Activated naive CD4-positive, alpha-beta T cell treated with anti-CD3 and anti-CD28 coated beads, Interleukin-2, amount 10 ng/mL, durations not matched to agents 7 days and 5 days (primary cell): ENCODE results near the gene TGM6.

Experiments
- CTCF ChIA-PET: fragments of 350-600 bp; sonication (Branson Sonifier 250); formaldehyde crosslinking; loops from one replicate; lab custom pipeline; 2021; ENCODE audit warnings: antibody characterized with exemption; lab: Charles Lee
- DNase-seq: peaks from one replicate; pipeline ENCODE4 v3.0.0-alpha.2; 2020
- H3K27ac Mint-ChIP-seq: one replicate; pipeline ENCODE4 v1.8.0; 2021; ENCODE audit warnings: mild to moderate bottlenecking, moderate library complexity, mixed read lengths
- H3K27me3 Mint-ChIP-seq: one replicate; pipeline ENCODE4 v1.8.0; 2021; ENCODE audit warnings: mild to moderate bottlenecking, mixed read lengths
- H3K36me3 Mint-ChIP-seq: one replicate; pipeline ENCODE4 v1.8.0; 2021; ENCODE audit warnings: mixed read lengths
- H3K4me1 Mint-ChIP-seq: one replicate; pipeline ENCODE4 v1.8.0; 2021; ENCODE audit warnings: mixed read lengths
- H3K4me3 Mint-ChIP-seq: one replicate; pipeline ENCODE4 v1.8.0; 2021; ENCODE audit warnings: mild to moderate bottlenecking, moderate library complexity, mixed read lengths
- H3K9me3 Mint-ChIP-seq: one replicate; pipeline ENCODE4 v1.8.0; 2021; ENCODE audit warnings: mixed read lengths

The TGM6 gene

GRCh38 chr20:2348336-2348735 lies 32.4 kb upstream of the TGM6 start:
- no peak for DNase-seq
- Mint-ChIP-seq H3K4me1 (peaks cover 7% of the 10 kb centered on the region), H3K36me3 (no peaks in the 10 kb centered on the region), H3K4me3 (no peak overlapping the region), H3K9me3 (peaks cover 3% of the 10 kb centered on the region), H3K27ac (no peak overlapping the region), H3K27me3 (peaks cover 26% of the 10 kb centered on the region)
- CTCF ChIA-PET: interaction anchor here (1.1 kb wide), 1 partner anchor 18 kb away, joined by 3 read pairs; no protein-coding TSS in a partner anchor

- CTCF ChIA-PET: interaction anchor here (1.1 to 1.3 kb wide), 3 partner anchors 30 to 111 kb away, joined by 3 read pairs; no protein-coding TSS in a partner anchor
- Mint-ChIP-seq H3K27ac (no peak overlapping the region), H3K9me3 (peaks cover 3% of the 10 kb centered on the region), H3K27me3 (peaks cover 32% of the 10 kb centered on the region), H3K4me3 (no peak overlapping the region), H3K4me1 (peaks cover 7% of the 10 kb centered on the region), H3K36me3 (no peaks in the 10 kb centered on the region)
- DNase-seq: no peak
Measured at GRCh38 chr20:2349801-2350200, 30.9 kb upstream of the TGM6 start.

DNA sequence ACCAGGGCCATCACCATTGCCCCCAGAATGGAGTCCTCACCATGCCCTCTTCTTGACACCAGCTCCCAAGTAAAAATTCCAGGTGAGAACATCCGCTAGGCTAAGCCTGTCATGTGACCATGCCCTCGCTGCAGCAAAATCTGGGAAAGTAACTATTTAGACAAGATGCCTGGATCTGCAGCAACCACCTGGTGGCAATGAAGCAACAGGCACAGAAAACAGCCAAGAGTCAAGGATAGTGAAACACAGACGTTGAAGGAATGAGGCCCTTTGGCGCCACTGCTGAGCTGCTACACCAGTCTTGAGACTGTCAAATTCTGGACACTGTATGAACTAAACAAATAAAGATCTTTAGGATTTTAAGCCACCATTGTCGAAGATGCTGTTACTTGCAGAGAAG lies 30.1 kb upstream of the TGM6 start:
- Mint-ChIP-seq H3K36me3 (no peaks in the 10 kb centered on the region), H3K9me3 (peaks cover 3% of the 10 kb centered on the region), H3K27ac (no peak overlapping the region), H3K27me3 (peaks cover 37% of the 10 kb centered on the region), H3K4me1 (peaks cover 7% of the 10 kb centered on the region), H3K4me3 (no peak overlapping the region)
- DNase-seq: no peak
- CTCF ChIA-PET: interaction anchor here (1.0 to 1.3 kb wide), 4 partner anchors 29 to 110 kb away, joined by 3 to 5 read pairs (median 3); no protein-coding TSS in a partner anchor

GRCh38 chr20:2353231-2353630 lies 27.5 kb upstream of the TGM6 start:
- H3K27ac Mint-ChIP-seq: no peak overlapping the region
- H3K27me3 Mint-ChIP-seq: peaks cover 37% of the 10 kb centered on the region
- no peaks in the 10 kb centered on the region for H3K9me3 Mint-ChIP-seq
- no peak for DNase-seq
- no peak overlapping the region for H3K4me3 Mint-ChIP-seq
- CTCF ChIA-PET: interaction anchor here (0.7 kb wide), 1 partner anchor 924 kb away, joined by 3 read pairs; no protein-coding TSS in a partner anchor
- no peaks in the 10 kb centered on the region for H3K36me3 Mint-ChIP-seq
- peaks cover 7% of the 10 kb centered on the region for H3K4me1 Mint-ChIP-seq

DNA sequence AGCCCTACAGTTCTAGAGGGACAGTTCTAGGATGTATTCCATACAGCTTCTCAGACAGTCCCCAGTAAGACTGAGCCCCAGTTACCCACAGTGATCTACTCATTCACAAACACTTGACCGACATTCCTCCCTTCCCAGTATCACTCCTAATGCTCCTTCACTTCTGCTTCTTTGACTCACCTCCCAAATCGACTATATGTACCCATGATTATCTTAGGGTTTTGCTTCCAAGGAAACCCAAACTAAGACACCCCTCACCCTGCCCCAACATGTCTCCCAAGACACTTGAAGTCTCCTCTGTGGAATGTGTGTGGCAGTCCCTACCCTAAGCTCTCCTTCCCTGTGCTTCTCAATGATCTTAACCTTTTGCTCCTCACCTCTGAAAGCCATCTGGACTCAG lies 23.6 kb upstream of the TGM6 start:
- Mint-ChIP-seq H3K4me3 (no peak overlapping the region), H3K4me1 (peaks cover 3% of the 10 kb centered on the region), H3K27me3 (peaks cover 40% of the 10 kb centered on the region), H3K27ac (no peak overlapping the region), H3K9me3 (peaks cover 4% of the 10 kb centered on the region), H3K36me3 (no peaks in the 10 kb centered on the region)
- CTCF ChIA-PET: no interaction called here
- DNase-seq: no peak

GRCh38 chr20:2358006-2358405 lies 22.7 kb upstream of the TGM6 start:
- Mint-ChIP-seq H3K4me3 (no peak overlapping the region), H3K27ac (no peak overlapping the region), H3K36me3 (no peaks in the 10 kb centered on the region), H3K27me3 (peaks cover 45% of the 10 kb centered on the region), H3K9me3 (peaks cover 4% of the 10 kb centered on the region), H3K4me1 (no peaks in the 10 kb centered on the region)
- CTCF ChIA-PET: no interaction called here
- no peak for DNase-seq

DNA sequence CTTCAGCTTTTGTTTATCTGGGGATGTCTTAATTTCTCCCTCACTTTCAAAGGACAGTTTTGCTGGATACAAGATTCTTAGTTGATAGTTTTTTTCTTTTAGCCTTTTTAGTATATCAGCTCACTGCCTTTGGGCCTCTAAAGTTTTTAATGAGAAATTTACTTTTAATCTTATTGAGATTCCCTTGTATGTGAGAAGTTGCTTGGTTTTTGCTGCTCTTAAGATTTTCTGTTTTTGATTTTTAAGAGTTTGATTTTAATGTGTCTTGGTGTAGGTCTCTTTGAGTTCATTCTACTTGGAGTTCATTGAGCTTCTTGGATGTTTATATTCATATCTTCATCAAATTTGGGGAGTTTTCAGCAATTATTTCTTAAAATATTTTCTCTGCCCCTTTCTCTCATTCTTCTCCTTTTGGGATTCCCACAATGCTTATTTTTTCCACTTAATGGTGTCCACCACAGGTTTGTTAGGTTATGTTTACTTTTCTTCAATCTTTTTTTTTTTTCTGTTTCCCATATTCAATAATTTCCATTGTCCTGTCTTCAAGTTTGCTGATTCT lies 19.6 kb upstream of the TGM6 start:
- Mint-ChIP-seq H3K27me3 (peaks cover 47% of the 10 kb centered on the region), H3K4me3 (no peak overlapping the region), H3K27ac (no peak overlapping the region), H3K36me3 (no peaks in the 10 kb centered on the region), H3K4me1 (no peaks in the 10 kb centered on the region), H3K9me3 (peaks cover 4% of the 10 kb centered on the region)
- DNase-seq: no peak
- CTCF ChIA-PET: no interaction called here

DNA sequence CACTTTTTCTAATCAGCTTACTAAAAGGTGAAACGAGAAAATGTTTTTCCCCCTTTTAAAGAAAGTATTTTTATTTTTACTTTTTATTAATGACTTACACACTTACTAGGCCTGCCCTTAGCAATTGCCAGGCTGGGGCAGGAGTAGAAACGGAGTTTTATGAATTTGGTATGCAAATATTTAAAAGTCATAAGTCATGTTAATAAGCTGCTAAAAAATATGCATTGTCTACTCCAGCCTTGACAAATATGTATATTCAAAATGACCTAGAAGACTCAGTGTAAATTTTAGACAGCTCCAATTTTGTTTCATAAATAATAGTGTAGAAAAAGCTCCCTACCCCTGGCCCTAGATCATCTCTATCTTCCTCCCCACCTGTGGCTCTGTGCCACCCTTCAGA lies 17.5 kb upstream of the TGM6 start:
- CTCF ChIA-PET: no interaction called here
- peaks cover 43% of the 10 kb centered on the region for H3K27me3 Mint-ChIP-seq
- no peak overlapping the region for H3K4me3 Mint-ChIP-seq
- no peaks in the 10 kb centered on the region for H3K36me3 Mint-ChIP-seq
- DNase-seq: no peak
- H3K27ac Mint-ChIP-seq: no peak overlapping the region
- no peaks in the 10 kb centered on the region for H3K4me1 Mint-ChIP-seq
- peaks cover 4% of the 10 kb centered on the region for H3K9me3 Mint-ChIP-seq

DNA sequence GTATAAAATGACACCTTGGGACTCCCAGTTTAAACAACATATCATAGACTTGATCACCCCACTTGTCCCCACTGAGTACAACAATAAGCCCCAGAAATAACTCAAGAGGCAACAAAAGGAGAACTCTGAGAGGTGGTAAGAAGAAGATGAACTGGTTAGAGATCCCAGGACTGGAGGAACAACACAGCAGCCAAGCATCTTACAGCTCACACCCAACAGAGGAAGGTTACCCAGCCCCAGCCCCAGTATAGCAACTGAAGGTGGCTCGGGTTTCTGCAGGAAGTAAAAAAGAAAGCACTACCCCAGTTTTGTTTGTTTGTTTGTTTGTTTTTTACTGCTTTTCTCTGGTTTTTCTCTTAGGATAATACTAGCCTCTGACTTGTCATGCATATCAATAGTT lies 17.1 kb upstream of the TGM6 start:
- Mint-ChIP-seq H3K4me1 (no peaks in the 10 kb centered on the region), H3K36me3 (no peaks in the 10 kb centered on the region), H3K27ac (no peak overlapping the region), H3K9me3 (peaks cover 4% of the 10 kb centered on the region), H3K4me3 (no peak overlapping the region), H3K27me3 (peaks cover 46% of the 10 kb centered on the region)
- DNase-seq: no peak
- CTCF ChIA-PET: no interaction called here

DNA sequence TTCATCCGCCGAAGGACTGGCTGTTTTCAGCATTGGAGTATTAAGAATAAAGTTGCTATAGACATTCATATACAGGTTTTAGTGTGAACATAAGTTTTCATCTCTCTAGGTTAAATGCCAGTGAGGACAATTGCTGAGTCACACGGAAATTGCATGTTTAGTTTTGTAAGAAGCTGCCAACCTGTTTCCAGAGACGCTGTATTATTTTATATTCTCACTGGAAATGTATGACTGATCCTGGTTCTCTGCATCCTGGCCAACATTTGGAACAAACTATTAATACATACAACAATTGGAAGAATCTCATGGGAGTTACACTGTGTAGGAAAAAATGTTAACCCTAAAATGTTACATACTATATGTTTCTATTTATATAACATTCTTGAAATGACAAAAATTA lies 16.7 kb upstream of the TGM6 start:
- Mint-ChIP-seq H3K9me3 (peaks cover 4% of the 10 kb centered on the region), H3K4me1 (no peaks in the 10 kb centered on the region), H3K4me3 (no peak overlapping the region), H3K27ac (no peak overlapping the region), H3K27me3 (peaks cover 51% of the 10 kb centered on the region), H3K36me3 (no peaks in the 10 kb centered on the region)
- CTCF ChIA-PET: no interaction called here
- no peak for DNase-seq

DNA sequence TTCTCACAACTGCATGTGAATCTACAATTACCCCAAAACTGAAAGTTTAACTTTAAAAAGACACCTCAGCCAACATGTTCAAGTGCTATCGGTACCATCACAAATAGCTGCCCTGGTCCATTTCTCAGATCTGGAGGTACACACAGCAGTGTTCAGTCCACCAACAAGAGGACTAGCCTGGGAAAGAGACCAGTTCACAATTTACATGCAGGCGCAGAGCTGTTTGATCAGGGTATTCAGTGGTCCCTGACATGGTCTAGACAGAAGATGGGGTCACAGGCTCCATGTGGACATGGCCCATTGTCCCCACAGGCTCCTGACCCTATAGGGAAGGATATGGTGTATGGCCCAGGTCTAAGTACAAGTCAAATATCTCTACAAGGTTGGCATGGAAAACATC lies 15.6 kb upstream of the TGM6 start:
- H3K27ac Mint-ChIP-seq: no peak overlapping the region
- H3K9me3 Mint-ChIP-seq: peaks cover 4% of the 10 kb centered on the region
- H3K36me3 Mint-ChIP-seq: no peaks in the 10 kb centered on the region
- H3K27me3 Mint-ChIP-seq: peaks cover 52% of the 10 kb centered on the region
- H3K4me3 Mint-ChIP-seq: no peak overlapping the region
- CTCF ChIA-PET: no interaction called here
- H3K4me1 Mint-ChIP-seq: no peaks in the 10 kb centered on the region
- DNase-seq: no peak

DNA sequence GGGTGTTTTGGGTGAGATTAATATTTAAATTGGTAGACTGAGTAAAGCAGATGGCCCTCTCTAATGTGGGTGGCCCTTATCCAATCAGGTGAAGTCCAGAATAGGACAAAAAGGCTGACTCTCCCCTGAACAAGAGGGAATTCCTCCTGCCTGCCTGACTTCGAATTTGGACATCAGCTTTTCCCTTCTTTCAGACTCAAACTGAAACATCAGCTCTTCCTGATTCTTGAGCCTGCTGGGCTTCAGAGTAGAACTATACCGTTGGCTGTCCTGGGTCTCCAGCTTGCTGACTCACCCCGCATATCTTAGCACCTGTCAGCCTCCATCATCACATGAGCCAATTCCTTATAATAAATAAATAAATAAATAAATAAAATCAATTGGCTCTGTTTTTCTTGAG lies 15.0 kb upstream of the TGM6 start:
- peaks cover 58% of the 10 kb centered on the region for H3K27me3 Mint-ChIP-seq

DNA sequence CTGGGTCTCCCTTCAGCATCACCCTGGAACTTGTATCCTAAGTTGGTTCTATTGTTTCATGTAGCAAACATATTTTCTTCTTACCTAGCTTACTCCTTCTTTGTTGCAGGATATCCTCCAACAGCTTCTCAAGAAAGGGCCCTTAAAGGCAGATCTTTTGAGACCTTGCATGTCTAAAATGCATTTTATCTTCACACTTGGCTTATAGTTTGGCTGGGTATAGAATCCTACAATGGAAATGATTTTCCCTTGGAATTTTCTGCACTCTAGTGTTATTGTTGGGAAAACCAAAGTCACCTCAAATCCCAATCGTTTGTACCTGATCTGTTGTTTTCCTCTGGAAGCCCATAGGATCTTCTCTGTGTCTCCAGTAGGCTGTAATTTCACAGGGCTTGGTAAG lies 12.1 kb upstream of the TGM6 start:
- H3K9me3 Mint-ChIP-seq: peaks cover 2% of the 10 kb centered on the region
- peaks cover 63% of the 10 kb centered on the region for H3K27me3 Mint-ChIP-seq
- H3K4me1 Mint-ChIP-seq: no peaks in the 10 kb centered on the region
- no peaks in the 10 kb centered on the region for H3K36me3 Mint-ChIP-seq
- CTCF ChIA-PET: interaction anchor here (2.3 kb wide), 1 partner anchor 83 kb away, joined by 11 read pairs; no protein-coding TSS in a partner anchor
- H3K4me3 Mint-ChIP-seq: no peak overlapping the region
- no peak for DNase-seq
- no peak overlapping the region for H3K27ac Mint-ChIP-seq

More for the DNA sequence above, 15.0 kb upstream of the TGM6 start:
- Mint-ChIP-seq H3K4me1 (no peaks in the 10 kb centered on the region), H3K27ac (no peak overlapping the region), H3K36me3 (no peaks in the 10 kb centered on the region), H3K4me3 (no peak overlapping the region), H3K9me3 (peaks cover 3% of the 10 kb centered on the region)
- CTCF ChIA-PET: interaction anchor here (1.0 kb wide), 1 partner anchor 17 kb away, joined by 3 read pairs; no protein-coding TSS in a partner anchor
- no peak for DNase-seq

DNA sequence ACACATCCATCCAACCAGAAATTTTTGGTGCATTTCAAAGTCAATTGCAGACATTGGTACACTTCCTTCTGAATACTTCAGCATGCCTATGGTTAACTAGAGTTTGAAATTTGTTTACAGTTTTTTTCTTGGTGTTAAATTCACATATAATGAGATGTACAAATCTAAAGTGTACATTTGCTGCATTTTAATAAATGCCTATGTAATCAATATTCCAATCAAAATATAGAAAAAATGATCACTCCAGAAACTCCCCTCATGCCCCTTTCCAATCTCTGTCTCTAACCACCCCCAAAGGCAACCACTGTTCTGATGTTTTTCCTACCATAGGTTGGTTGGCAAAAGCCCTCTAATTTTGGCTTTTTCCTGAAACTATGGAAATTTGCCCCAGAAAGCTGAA lies 7.6 kb upstream of the TGM6 start:
- Mint-ChIP-seq H3K27me3 (peaks cover 71% of the 10 kb centered on the region), H3K27ac (no peak overlapping the region), H3K4me1 (no peaks in the 10 kb centered on the region), H3K36me3 (no peaks in the 10 kb centered on the region), H3K9me3 (peaks cover 2% of the 10 kb centered on the region), H3K4me3 (no peak overlapping the region)
- CTCF ChIA-PET: interaction anchor here (1.1 kb wide), 1 partner anchor 14 kb away, joined by 3 read pairs; no protein-coding TSS in a partner anchor
- DNase-seq: no peak
